Sigmoid colon (tissue), 7 donors: ENCODE results near the gene GRIN1. TPM values are rescaled to one million over a fixed set of nuclear protein-coding genes. Genes with fewer than 3 reads are reported as not detected.

ENCODE experiments used
- DNase-seq: peaks from one replicate; pipeline ENCODE4 v3.0.0-alpha.2; 2019
- H3K27ac ChIP-seq, 4 donors: fragments of 200-600 bp; sonication (generic); one replicate each; pipeline ENCODE4 v1.5.1; 2016 to 2019; ENCODE audit warnings: mild to moderate bottlenecking in 1 of 4
- H3K27me3 ChIP-seq, 3 donors: fragments of 200-600 bp; sonication (generic); one replicate each; pipeline ENCODE4 v1.5.1; 2019; ENCODE audit warnings: mild to moderate bottlenecking in 1 of 3
- H3K36me3 ChIP-seq, 4 donors: fragments of 200-600 bp; sonication (generic); one replicate each; pipeline ENCODE4 v1.5.1; 2016 to 2019
- H3K4me1 ChIP-seq, 4 donors: fragments of 200-600 bp; sonication (generic); one replicate each; pipeline ENCODE4 v1.5.1; 2017 to 2019
- H3K4me3 ChIP-seq, 4 donors: fragments of 200-600 bp; sonication (generic); one replicate each; pipeline ENCODE4 v1.5.1; 2017 to 2019; ENCODE audit warnings: mild to moderate bottlenecking in 2 of 4, moderate library complexity in 1 of 4
- H3K9me3 ChIP-seq, 4 donors: fragments of 200-600 bp in 3 of 4; sonication (generic) in 3 of 4; one replicate each; pipeline versions ENCODE4 v1.5.1 to v1.6.1; 2013 to 2019
- CTCF ChIP-seq, 4 experiments: fragments of 450-650 bp in 3 of 4; fragments of 200-600 bp in 1 of 4; IDR thresholded peaks; one replicate each; pipeline ENCODE4 v1.5.1; 2016 to 2019; ENCODE audit warnings: antibody characterized with exemption in 4 of 4, mild to moderate bottlenecking in 3 of 4, moderate library complexity in 2 of 4
- EP300 ChIP-seq, 4 donors: sonication (generic); formaldehyde crosslinking; IDR thresholded peaks; one replicate each; pipeline ENCODE4 v1.6.1; 2017; ENCODE audit warnings: antibody characterized with exemption in 4 of 4
- POLR2A ChIP-seq, 2 donors: fragments of 450-650 bp; IDR thresholded peaks; one replicate each; pipeline ENCODE4 v1.6.1; 2016; ENCODE audit warnings: antibody characterized with exemption in 2 of 2, mild to moderate bottlenecking in 2 of 2, moderate library complexity in 2 of 2
- POLR2AphosphoS5 ChIP-seq, 4 donors: sonication (generic); formaldehyde crosslinking; IDR thresholded peaks; one replicate each; pipeline ENCODE4 v1.6.1; 2017; ENCODE audit warnings: antibody characterized with exemption in 4 of 4
- WGBS, 2 donors: extraction: QIAGEN DNeasy Blood & Tissue Kit; methylation state at CpG; one replicate each; pipeline ENCODE4 v1.1.7; 2013; 5-methylcytosine and 5-hydroxymethylcytosine counted together
- intact Hi-C: fragments of 100-400 bp; cut with DNase I; formaldehyde crosslinking; loops from one replicate; pipeline ENCODE4 v1.15.1; 2023
- polyA plus RNA-seq, 3 donors: library from polyadenylated mRNA; stranded (reverse); fragments of 200-250 nt; gene quantifications; one replicate each; pipeline ENCODE4 v1.2.3, GENCODE V29; 2013
- total RNA-seq, 4 donors: library from RNA; depleted of rRNA; stranded (reverse); fragments of >200 nt; gene quantifications; one replicate each; pipeline ENCODE4 v1.1.0, GENCODE V29; 2016
- donor health status: healthy with polysubstance abuse.
- donor health status: Bipolar disorder and iron deficiency.
- donor health status: healthy.

The GRIN1 gene
- total and polyA plus RNA-seq, 7 donors: 0.16 to 1.1 (median 0.41) TPM; not detected in 2

- no peak for DNase-seq
- TF ChIP-seq POLR2AphosphoS5 (IDR thresholded peaks at IDR 0.05) (no peak), CTCF (IDR thresholded peaks at IDR 0.05) (no peak), POLR2A (IDR thresholded peaks at IDR 0.05) (no peak), EP300 (IDR thresholded peaks at IDR 0.05) (no peak)
- peaks cover 0 to 45% (median 44%) of the 10 kb centered on the region in 4 donors for H3K4me1 ChIP-seq
- intact Hi-C loops: loop anchor here (5.0 kb wide), 3 partner anchors 36 to 59 kb away; partner anchors contain the start of gene RNF208
- H3K27ac ChIP-seq: no peak overlapping the region
- no peak overlapping the region for H3K4me3 ChIP-seq
- H3K9me3 ChIP-seq: no peaks in the 10 kb centered on the region
- H3K36me3 ChIP-seq: peaks cover 36 to 72% (median 47%) of the 10 kb centered on the region in 4 donors
- H3K27me3 ChIP-seq: no peaks in the 10 kb centered on the region
- 92 to 96% methylated on average over 19 of the region's 19 CpGs for WGBS, 2 donors
These were observed 47.0 kb downstream of the GRIN1 start for GRCh38 chr9:137185921-137186320.

DNA sequence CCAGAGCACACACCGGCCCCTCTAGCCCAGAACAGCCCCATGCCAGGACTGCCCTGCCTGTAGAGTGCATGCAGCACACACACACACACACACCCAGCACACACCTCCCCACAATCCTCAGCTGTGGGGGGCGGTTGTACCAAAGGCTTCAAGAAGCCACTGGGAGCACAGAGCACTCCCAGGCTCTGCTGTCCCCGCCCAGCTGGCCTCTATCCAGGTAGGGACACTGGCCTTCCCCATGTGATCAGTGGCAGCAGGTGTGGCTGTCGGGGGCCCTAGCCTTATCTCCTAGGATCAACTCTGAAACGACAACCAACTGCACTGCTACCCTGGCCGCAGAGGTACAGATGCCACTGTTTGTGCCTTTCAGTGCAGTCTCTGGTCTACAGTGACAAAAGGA is 47.4 kb downstream of the GRIN1 start:
- WGBS, 2 donors: 30 to 79% methylated on average over 6 of the region's 6 CpGs
- Histone ChIP-seq H3K4me3 (peak overlapping the region in 1 of 4 donors; percentile 96), H3K4me1 (peaks cover 0 to 47% (median 45%) of the 10 kb centered on the region in 4 donors)

GRCh38 chr9:137187386-137187785 is 48.4 kb downstream of the GRIN1 start:
- no peaks in the 10 kb centered on the region for H3K27me3 ChIP-seq
- no peaks in the 10 kb centered on the region for H3K9me3 ChIP-seq
- TF ChIP-seq CTCF (IDR thresholded peaks at IDR 0.05): no peak
- no peak for TF ChIP-seq EP300 (IDR thresholded peaks at IDR 0.05)
- TF ChIP-seq POLR2A (IDR thresholded peaks at IDR 0.05): no peak
- no peak for TF ChIP-seq POLR2AphosphoS5 (IDR thresholded peaks at IDR 0.05)
- intact Hi-C loops: loop anchor here (5.0 kb wide), 3 partner anchors 35 to 60 kb away; partner anchors contain the start of gene RNF208
- DNase-seq: no peak
- peaks cover 25 to 63% (median 42%) of the 10 kb centered on the region in 4 donors for H3K36me3 ChIP-seq
- WGBS, 2 donors: 80 to 86% methylated on average over 15 of the region's 15 CpGs
- no peak overlapping the region for H3K27ac ChIP-seq
- H3K4me1 ChIP-seq: peaks cover 0 to 47% (median 45%) of the 10 kb centered on the region in 4 donors
- H3K4me3 ChIP-seq: peak overlapping the region; percentile 62 to 96 (median 72)

More for the DNA sequence above, 47.4 kb downstream of the GRIN1 start:
- intact Hi-C loops: loop anchor here (5.0 kb wide), 3 partner anchors 36 to 59 kb away; partner anchors contain the start of gene RNF208
- Histone ChIP-seq H3K36me3 (peaks cover 32 to 72% (median 45%) of the 10 kb centered on the region in 4 donors), H3K27ac (no peak overlapping the region), H3K9me3 (no peaks in the 10 kb centered on the region), H3K27me3 (no peaks in the 10 kb centered on the region)
- TF ChIP-seq EP300 (IDR thresholded peaks at IDR 0.05) (no peak), POLR2A (IDR thresholded peaks at IDR 0.05) (no peak), CTCF (IDR thresholded peaks at IDR 0.05) (no peak), POLR2AphosphoS5 (IDR thresholded peaks at IDR 0.05) (no peak)
- no peak for DNase-seq

- Histone ChIP-seq H3K27ac (peak overlapping the region; percentile 95 to 99 (median 97)), H3K27me3 (no peaks in the 10 kb centered on the region), H3K4me1 (peaks cover 0 to 47% (median 45%) of the 10 kb centered on the region in 4 donors), H3K36me3 (peaks cover 18 to 56% (median 38%) of the 10 kb centered on the region in 4 donors), H3K9me3 (no peaks in the 10 kb centered on the region), H3K4me3 (peak overlapping the region; percentile 62 to 96 (median 72))
- 1% methylated on average over 31 of the region's 31 CpGs for WGBS, 2 donors
- intact Hi-C loops: loop anchor here (2.0 to 5.0 kb wide), 4 partner anchors 17 to 61 kb away; partner anchors contain the start of genes NDOR1, RNF208 and TMEM203
- DNase-seq: no peak
- TF ChIP-seq POLR2AphosphoS5 (IDR thresholded peaks at IDR 0.05) (no peak), POLR2A (IDR thresholded peaks at IDR 0.05) (no peak), EP300 (IDR thresholded peaks at IDR 0.05) (no peak), CTCF (IDR thresholded peaks at IDR 0.05) (no peak)
These were observed 49.1 kb downstream of the GRIN1 start for GRCh38 chr9:137188086-137188489.
